ENCODE data around the gene MYT1. TPM values are rescaled to one million over a fixed set of nuclear protein-coding genes. Genes with fewer than 3 reads are reported as not detected.

Gene MYT1
- polyA plus RNA-seq, 1 donor from 2014 or later = 35.8 TPM

- Histone ChIP-seq H3F3A (ENCODE audit: insufficient read depth, low read length, poor library complexity, severe bottlenecking) (no peaks in the 10 kb centered on the region), H3K36me3 (ENCODE audit: insufficient read depth, low read length) (peaks cover 9% of the 10 kb centered on the region), H3K27ac (ENCODE audit: low read length) (no peak overlapping the region)
These were observed 76.2 kb downstream of the MYT1 start for GRCh38 chr20:64240243-64241015.

GRCh38 chr20:64241061-64241460 lies 76.8 kb downstream of the MYT1 start:
- peaks cover 9% of the 10 kb centered on the region for H3K36me3 ChIP-seq (ENCODE audit: insufficient read depth, low read length)
- no peak overlapping the region for H3K9ac ChIP-seq (ENCODE audit: low read length)
- no peaks in the 10 kb centered on the region for H3K9me3 ChIP-seq (ENCODE audit: low read length)
- no peak overlapping the region for H3K27ac ChIP-seq (ENCODE audit: low read length)
- no peaks in the 10 kb centered on the region for H3K9me2 ChIP-seq (ENCODE audit: insufficient read depth, low read length)
- H3F3A ChIP-seq (ENCODE audit: insufficient read depth, low read length, poor library complexity, severe bottlenecking) = no peaks in the 10 kb centered on the region
- H3K79me2 ChIP-seq (replicated peaks; ENCODE audit: insufficient read depth, low read length) = no peaks in the 10 kb centered on the region
- no peak overlapping the region for H3K4me3 ChIP-seq (ENCODE audit: low read length)
- H4K20me1 ChIP-seq (ENCODE audit: insufficient read depth) = no peaks in the 10 kb centered on the region
- no peak overlapping the region for H3K4me2 ChIP-seq (ENCODE audit: low read length)
- no peaks in the 10 kb centered on the region for H3K27me3 ChIP-seq (ENCODE audit: insufficient read depth, low read depth, low read length)
- no peak overlapping the region for H2AFZ ChIP-seq (ENCODE audit: low read depth, low read length)
- TF ChIP-seq CTCF (IDR thresholded peaks at IDR 0.05; ENCODE audit: poor library complexity, severe bottlenecking) (no peak), MXI1 (conservative IDR thresholded peaks at IDR 0.05; ENCODE audit: poor library complexity, severe bottlenecking) (no peak), SMC3 (conservative IDR thresholded peaks at IDR 0.05; ENCODE audit: poor library complexity) (no peak), EP300 (conservative IDR thresholded peaks at IDR 0.05; ENCODE audit: poor library complexity, severe bottlenecking) (no peak), RAD21 (conservative IDR thresholded peaks at IDR 0.05) (no peak), POLR2AphosphoS5 (IDR thresholded peaks at IDR 0.05) (no peak), TAF1 (IDR thresholded peaks at IDR 0.05; ENCODE audit: low read depth) (no peak)

More at GRCh38 chr20:64240243-64241015, 76.2 kb downstream of the MYT1 start:
- no peaks in the 10 kb centered on the region for H3K9me2 ChIP-seq (ENCODE audit: insufficient read depth, low read length)
- TF ChIP-seq MXI1 (conservative IDR thresholded peaks at IDR 0.05; ENCODE audit: poor library complexity, severe bottlenecking) = no peak
- TF ChIP-seq SMC3 (conservative IDR thresholded peaks at IDR 0.05; ENCODE audit: poor library complexity) = no peak
- TF ChIP-seq RAD21 (conservative IDR thresholded peaks at IDR 0.05) = no peak
- TF ChIP-seq TAF1 (IDR thresholded peaks at IDR 0.05; ENCODE audit: low read depth) = no peak
- TF ChIP-seq EP300 (conservative IDR thresholded peaks at IDR 0.05; ENCODE audit: poor library complexity, severe bottlenecking) = no peak
- no peak for TF ChIP-seq CTCF (IDR thresholded peaks at IDR 0.05; ENCODE audit: poor library complexity, severe bottlenecking)
- TF ChIP-seq REST (IDR thresholded peaks at IDR 0.05; ENCODE audit: borderline replicate concordance) = no peak
- no peak for TF ChIP-seq EZH2 (IDR thresholded peaks at IDR 0.05; ENCODE audit: borderline replicate concordance, insufficient read depth, low read length, poor library complexity, severe bottlenecking)
- no peak for TF ChIP-seq POLR2AphosphoS5 (IDR thresholded peaks at IDR 0.05)
- H3K4me3 ChIP-seq (ENCODE audit: low read length) = no peak overlapping the region
- H3K9ac ChIP-seq (ENCODE audit: low read length) = no peak overlapping the region
- H3K27me3 ChIP-seq (ENCODE audit: insufficient read depth, low read depth, low read length) = no peaks in the 10 kb centered on the region
- no peaks in the 10 kb centered on the region for H4K20me1 ChIP-seq (ENCODE audit: insufficient read depth)
- no peak overlapping the region for H3K4me2 ChIP-seq (ENCODE audit: low read length)
- H3K9me3 ChIP-seq (ENCODE audit: low read length) = no peaks in the 10 kb centered on the region
- no peak overlapping the region for H2AFZ ChIP-seq (ENCODE audit: low read depth, low read length)
- no peaks in the 10 kb centered on the region for H3K79me2 ChIP-seq (replicated peaks; ENCODE audit: insufficient read depth, low read length)

All from neural cell (in vitro differentiated cells).